ENCODE data around the gene KLHL18. TPM values are rescaled to one million over a fixed set of nuclear protein-coding genes. Genes with fewer than 3 reads are reported as not detected.
"Not testable (repeated sequence)": the region's sequence is repeated elsewhere in the genome, so short reads cannot be mapped to it uniquely, and the experiment has no call there.

KLHL18 gene
- total RNA-seq, 2 experiments from 2014 or later: 20.7 to 21.6 TPM

DNA sequence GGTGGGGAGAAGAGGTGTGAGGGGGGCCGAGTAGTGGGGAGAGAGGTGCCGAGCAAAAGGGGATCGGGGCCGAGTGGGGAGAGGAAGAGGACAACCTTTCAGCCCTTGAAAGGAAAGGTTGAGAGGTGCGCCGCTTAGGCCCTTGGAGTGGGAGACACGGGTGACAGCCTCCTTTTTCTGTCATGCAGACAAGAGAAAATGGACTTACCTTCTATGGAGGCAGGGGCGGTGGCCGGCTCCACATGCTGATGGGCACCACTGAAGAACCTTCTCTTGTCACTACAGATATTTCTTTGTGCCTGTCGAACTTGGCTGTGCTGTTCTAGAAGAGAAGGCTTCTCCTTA, 421 bp downstream of the KLHL18 start:
- DNase-seq: peak; percentile 35
- Mint-ChIP-seq H3K27ac (peak overlapping the region; percentile 99), H3K4me1 (ENCODE audit: low read depth) (peaks cover 42% of the 10 kb centered on the region), H3K36me3 (ENCODE audit: low read depth) (peaks cover 9% of the 10 kb centered on the region), H3K9me3 (no peaks in the 10 kb centered on the region), H3K4me3 (peak overlapping the region; percentile 99), H3K27me3 (ENCODE audit: low read depth) (no peaks in the 10 kb centered on the region)
- CTCF ChIA-PET: interaction anchor here (0.7 kb wide), 1 partner anchor 9 kb away, joined by 4 read pairs; no protein-coding TSS in a partner anchor
- intact Hi-C loops (cut with micrococcal nuclease): loop anchor here (2.0 to 10.0 kb wide), 4 partner anchors 194 to 502 kb away; partner anchors contain the start of genes NBEAL2, SCAP and SMARCC1

DNA sequence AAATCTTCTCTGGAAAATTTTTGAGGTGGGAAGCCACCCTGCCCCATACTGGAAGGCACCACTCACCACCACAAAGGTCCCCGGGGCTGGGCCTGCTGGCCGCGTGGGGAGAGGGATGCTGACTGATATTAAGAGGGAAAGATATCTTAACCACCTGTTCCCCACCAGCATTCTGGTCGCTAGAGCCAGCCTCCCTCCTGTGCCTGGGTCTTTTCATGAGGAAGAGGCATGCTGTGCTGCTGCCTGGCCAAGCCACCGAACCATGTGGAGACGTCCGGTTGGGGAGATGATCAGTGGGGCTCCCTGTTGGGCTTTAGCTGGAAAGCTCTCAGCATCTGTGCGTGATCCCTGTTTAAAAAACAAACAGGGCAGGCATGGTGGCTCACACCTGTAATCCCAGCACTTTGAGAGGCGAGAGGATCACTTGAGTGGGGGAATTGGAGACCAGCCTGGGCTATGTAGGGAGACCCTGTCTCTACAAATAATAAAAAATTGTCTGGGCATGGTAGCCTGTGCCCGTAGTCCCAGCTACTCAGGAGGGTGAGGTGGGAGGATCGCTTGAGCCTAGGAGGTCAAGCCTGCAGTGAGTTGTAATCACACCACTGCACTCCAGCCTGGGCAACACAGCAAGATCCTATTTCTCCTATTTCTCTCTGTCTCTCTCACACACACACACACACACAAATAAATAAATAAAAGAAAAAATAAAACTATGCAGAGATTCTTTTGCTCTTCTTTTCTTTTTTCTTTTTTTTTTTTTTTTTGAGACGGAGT, 1.0 kb downstream of the KLHL18 start:
- Mint-ChIP-seq H3K36me3 (ENCODE audit: low read depth) (peaks cover 12% of the 10 kb centered on the region), H3K4me3 (peak overlapping the region; percentile 99), H3K27me3 (ENCODE audit: low read depth) (no peaks in the 10 kb centered on the region), H3K27ac (peak overlapping the region; percentile 99), H3K4me1 (ENCODE audit: low read depth) (peaks cover 43% of the 10 kb centered on the region), H3K9me3 (no peaks in the 10 kb centered on the region)
- DNase-seq: peak; percentile 49
- CTCF ChIA-PET: interaction anchor here (0.6 to 0.7 kb wide), 2 partner anchors 8 to 79 kb away, joined by 3 to 4 read pairs; no protein-coding TSS in a partner anchor
- intact Hi-C loops (cut with micrococcal nuclease): loop anchor here (2.0 to 10.0 kb wide), 4 partner anchors 194 to 501 kb away; partner anchors contain the start of genes NBEAL2, SCAP and SMARCC1

DNA sequence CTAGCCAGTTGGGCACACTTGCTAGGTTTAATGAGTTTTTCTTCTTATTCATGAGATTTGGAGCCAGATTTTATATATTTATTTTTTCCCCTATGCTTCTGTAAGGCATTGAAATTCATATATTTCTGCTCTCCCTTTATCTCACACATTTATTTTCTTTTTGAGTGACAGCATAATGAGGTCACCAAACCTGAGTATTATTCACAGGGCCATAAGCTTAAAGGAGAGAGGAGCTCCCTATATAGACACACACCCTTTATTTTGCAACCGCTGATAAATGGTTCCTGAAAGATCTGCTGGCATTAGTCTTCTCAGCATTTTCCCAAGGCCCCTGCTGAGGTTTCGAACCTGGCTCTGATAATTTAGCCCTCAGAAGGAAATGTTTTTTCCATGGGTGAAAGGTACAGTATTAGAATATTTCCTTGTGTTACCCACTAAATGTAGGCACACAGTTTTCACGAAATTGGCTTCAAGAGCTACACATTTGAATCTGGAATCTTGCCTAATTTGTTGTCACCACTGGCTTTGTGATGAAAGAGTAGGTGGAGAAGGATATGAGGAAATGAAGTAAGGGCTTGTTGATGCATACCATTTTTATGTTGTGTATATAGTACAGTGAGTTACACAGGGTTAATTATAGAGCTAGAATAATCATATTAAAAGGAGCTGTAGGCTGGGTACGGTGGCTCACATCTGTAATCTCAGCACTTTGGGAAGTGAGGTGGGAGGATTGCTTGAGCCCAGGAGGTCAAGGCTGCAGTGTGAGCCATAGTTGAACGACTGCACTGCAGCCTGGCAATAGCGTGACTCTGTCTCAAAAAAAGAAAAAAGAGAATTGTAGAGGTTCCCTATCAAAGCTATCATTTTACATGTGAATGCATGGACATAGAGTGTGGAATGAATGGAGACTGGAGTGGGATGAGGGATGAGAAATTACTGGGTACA, 6.5 kb downstream of the KLHL18 start:
- CTCF ChIA-PET: interaction anchor here (0.9 to 1.0 kb wide), 2 partner anchors 8 to 17 kb away, joined by 3 read pairs; no protein-coding TSS in a partner anchor
- H3K27ac Mint-ChIP-seq: no peak overlapping the region
- H3K4me3 Mint-ChIP-seq: no peak overlapping the region
- no peaks in the 10 kb centered on the region for H3K27me3 Mint-ChIP-seq (ENCODE audit: low read depth)
- peaks cover 20% of the 10 kb centered on the region for H3K36me3 Mint-ChIP-seq (ENCODE audit: low read depth)
- peaks cover 32% of the 10 kb centered on the region for H3K4me1 Mint-ChIP-seq (ENCODE audit: low read depth)
- no peaks in the 10 kb centered on the region for H3K9me3 Mint-ChIP-seq
- DNase-seq: no peak
- intact Hi-C loops (cut with micrococcal nuclease): loop anchor here (10.0 kb wide), 1 partner anchor 496 kb away; the partner anchor contains the start of gene SMARCC1

DNA sequence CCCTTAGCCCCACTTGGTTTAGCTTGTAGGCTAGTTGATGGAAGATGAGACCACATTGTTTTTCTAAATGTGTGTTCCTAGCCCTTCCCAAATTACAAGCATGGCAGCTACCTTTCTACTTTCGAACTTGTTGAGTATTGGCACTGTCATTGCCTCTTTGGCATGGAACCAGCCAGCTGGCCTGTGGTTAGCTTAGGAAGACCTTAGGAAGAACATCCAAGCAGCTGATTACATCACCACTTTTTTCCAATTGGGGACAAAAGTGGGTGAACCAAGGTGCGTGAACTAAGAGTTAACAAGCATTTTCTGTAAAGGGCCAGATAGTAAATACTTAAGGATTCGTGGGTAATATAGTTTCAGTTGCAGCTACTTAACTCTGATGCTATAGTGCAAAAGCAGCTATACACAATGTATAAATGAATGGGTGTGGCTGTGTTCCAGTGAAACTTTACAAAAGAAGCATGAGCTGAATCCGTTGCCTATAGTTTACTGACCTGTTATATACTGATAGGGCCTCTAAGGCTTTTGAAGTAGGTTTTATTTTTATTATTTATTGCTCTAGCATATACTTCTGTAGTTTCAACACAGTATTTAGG, 8.5 kb downstream of the KLHL18 start:
- no peak for DNase-seq
- Mint-ChIP-seq H3K27me3 (ENCODE audit: low read depth) (no peaks in the 10 kb centered on the region), H3K36me3 (ENCODE audit: low read depth) (peaks cover 23% of the 10 kb centered on the region), H3K27ac (no peak overlapping the region), H3K9me3 (no peaks in the 10 kb centered on the region), H3K4me1 (ENCODE audit: low read depth) (peaks cover 28% of the 10 kb centered on the region), H3K4me3 (no peak overlapping the region)
- intact Hi-C loops (cut with micrococcal nuclease): no loop called here
- CTCF ChIA-PET: interaction anchor here (0.6 to 1.1 kb wide), 2 partner anchors 8 to 525 kb away, joined by 3 to 4 read pairs; no protein-coding TSS in a partner anchor

DNA sequence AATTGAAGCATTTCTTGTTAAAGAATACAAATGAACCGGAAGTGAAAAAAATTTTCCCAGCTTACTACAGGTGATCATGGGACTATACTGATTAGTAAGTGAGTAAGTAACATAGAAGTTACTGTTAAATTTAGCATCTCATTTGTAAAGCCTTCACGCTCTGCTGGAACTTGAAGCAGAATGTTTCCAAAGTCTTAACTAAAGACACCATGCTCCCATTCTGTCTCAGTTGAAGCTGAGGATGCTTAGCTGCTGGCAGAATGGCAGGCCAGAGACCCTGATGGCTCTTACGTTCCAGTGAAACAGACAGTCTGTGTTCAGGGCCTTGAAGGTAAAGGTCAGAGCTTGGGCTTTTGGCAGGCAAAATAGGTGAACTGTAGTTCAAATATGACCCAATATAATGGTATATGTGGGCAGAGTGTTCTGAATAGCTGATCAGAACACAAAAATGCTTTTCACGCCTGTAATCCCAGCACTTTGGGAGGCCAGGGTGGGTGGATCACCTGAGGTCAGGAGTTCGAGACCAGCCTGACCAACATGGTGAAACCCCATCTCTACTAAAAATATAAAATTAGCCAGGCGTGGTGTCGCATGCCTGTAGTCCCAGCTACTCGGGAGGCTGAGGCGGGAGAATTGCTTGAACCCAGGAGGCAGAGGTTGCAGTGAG, 9.1 kb downstream of the KLHL18 start:
- H3K27ac Mint-ChIP-seq; intact Hi-C loops (cut with micrococcal nuclease); DNase-seq; H3K27me3 Mint-ChIP-seq (ENCODE audit: low read depth); H3K4me3 Mint-ChIP-seq; H3K9me3 Mint-ChIP-seq: not testable (repeated sequence)
- H3K36me3 Mint-ChIP-seq (ENCODE audit: low read depth): peaks cover 23% of the 10 kb centered on the region
- peaks cover 29% of the 10 kb centered on the region for H3K4me1 Mint-ChIP-seq (ENCODE audit: low read depth)
- CTCF ChIA-PET: interaction anchor here (1.1 kb wide), 1 partner anchor 8 kb away, joined by 4 read pairs; no protein-coding TSS in a partner anchor

DNA sequence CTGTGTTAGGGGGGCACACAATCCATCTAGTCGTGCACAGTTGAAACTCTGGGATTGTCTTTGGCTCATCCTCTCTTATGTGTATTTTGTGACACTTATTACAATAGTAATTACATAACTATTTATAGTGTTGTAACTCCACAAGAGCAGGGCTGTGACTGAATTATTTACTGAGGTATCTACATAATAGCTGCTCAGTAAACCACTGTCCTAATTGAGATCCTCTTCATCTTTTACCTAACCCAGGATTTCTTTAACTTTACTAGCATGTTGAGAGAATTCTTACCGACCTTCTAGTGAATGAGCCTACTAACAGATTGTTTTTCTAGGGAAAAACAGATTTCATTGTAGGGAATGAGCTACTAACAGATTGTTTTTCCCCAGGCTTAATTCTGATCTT, 11.1 kb downstream of the KLHL18 start:
- intact Hi-C loops (cut with micrococcal nuclease): no loop called here
- no peak overlapping the region for H3K27ac Mint-ChIP-seq
- peaks cover 29% of the 10 kb centered on the region for H3K4me1 Mint-ChIP-seq (ENCODE audit: low read depth)
- no peak overlapping the region for H3K4me3 Mint-ChIP-seq
- H3K36me3 Mint-ChIP-seq (ENCODE audit: low read depth): peaks cover 23% of the 10 kb centered on the region
- no peaks in the 10 kb centered on the region for H3K27me3 Mint-ChIP-seq (ENCODE audit: low read depth)
- H3K9me3 Mint-ChIP-seq: no peaks in the 10 kb centered on the region
- CTCF ChIA-PET: interaction anchor here (0.6 to 1.0 kb wide), 3 partner anchors 27 to 105 kb away, joined by 3 to 8 read pairs (median 3); no protein-coding TSS in a partner anchor
- DNase-seq: no peak

DNA sequence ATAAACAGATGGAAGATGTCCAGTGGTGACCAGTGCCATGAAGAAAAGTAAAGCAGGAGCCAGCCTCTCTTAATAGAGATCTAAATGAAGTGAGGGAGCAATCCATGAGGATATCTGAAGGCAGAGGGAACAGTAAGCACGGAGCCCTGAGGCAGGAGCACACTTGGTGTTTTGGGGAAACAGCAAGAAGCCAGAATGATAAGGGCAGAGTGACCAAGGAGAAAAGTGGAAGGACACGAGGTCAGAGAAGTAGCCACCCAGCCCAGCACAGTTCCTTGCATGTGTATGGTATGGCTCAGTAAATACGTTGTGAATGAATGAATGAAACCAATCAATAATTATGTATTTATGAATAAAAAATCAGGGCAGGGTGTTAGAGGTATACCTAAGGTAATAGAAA, 11.6 kb downstream of the KLHL18 start:
- H3K27me3 Mint-ChIP-seq (ENCODE audit: low read depth): no peaks in the 10 kb centered on the region
- H3K4me1 Mint-ChIP-seq (ENCODE audit: low read depth): peaks cover 28% of the 10 kb centered on the region
- no peak overlapping the region for H3K27ac Mint-ChIP-seq
- no peak overlapping the region for H3K4me3 Mint-ChIP-seq
- intact Hi-C loops (cut with micrococcal nuclease): no loop called here
- H3K9me3 Mint-ChIP-seq: no peaks in the 10 kb centered on the region
- peaks cover 22% of the 10 kb centered on the region for H3K36me3 Mint-ChIP-seq (ENCODE audit: low read depth)
- CTCF ChIA-PET: interaction anchor here (0.7 to 1.0 kb wide), 2 partner anchors 28 to 106 kb away, joined by 3 to 8 read pairs; no protein-coding TSS in a partner anchor
- DNase-seq: no peak

DNA sequence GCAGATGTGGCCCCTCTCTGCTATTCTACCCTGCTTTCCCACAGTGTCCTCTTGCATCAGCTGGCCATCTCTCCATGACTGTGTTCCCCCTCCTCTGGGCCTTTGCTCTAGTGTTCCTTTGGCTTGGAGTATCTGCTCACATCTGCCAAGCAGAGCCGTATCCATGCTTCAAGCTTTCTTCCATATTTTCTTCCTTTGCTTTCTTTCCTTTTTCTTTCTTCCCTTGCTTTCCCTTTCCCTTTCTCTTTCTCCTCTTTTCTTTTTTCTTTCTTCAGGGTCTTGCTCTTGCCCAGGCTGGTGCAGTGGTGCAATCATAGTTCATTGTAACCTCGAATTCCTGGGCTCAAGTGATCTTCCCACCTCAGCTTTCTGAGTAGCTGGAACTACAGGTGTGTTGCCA, 12.6 kb downstream of the KLHL18 start:
- no peak overlapping the region for H3K27ac Mint-ChIP-seq
- CTCF ChIA-PET: interaction anchor here (0.6 kb wide), 1 partner anchor 163 kb away, joined by 3 read pairs; no protein-coding TSS in a partner anchor

DNA sequence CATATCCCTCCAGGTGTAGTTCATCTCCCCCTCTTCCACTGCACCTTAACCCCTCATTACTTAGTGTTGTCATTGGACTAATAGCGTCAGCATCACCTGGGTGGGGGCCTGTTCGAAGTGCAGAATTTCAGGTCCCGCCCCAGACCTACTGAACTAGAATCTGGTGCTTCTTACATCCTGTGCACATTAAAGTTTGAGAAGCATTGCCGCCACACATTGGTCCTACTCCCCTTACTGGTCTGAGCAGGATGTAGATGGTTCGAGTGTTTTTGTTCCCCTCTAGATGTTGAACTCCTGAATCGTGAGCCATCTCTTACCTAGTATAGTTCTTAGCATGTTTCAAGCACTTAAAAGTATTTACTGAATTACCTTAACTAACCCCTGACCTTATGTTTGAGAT, 13.2 kb downstream of the KLHL18 start:
- H3K9me3 Mint-ChIP-seq: no peaks in the 10 kb centered on the region
- DNase-seq: no peak
- H3K4me1 Mint-ChIP-seq (ENCODE audit: low read depth): peaks cover 28% of the 10 kb centered on the region
- no peak overlapping the region for H3K4me3 Mint-ChIP-seq
- no peak overlapping the region for H3K27ac Mint-ChIP-seq
- no peaks in the 10 kb centered on the region for H3K27me3 Mint-ChIP-seq (ENCODE audit: low read depth)
- CTCF ChIA-PET: no interaction called here
- intact Hi-C loops (cut with micrococcal nuclease): no loop called here
- H3K36me3 Mint-ChIP-seq (ENCODE audit: low read depth): peaks cover 13% of the 10 kb centered on the region

More for the DNA sequence above, 12.6 kb downstream of the KLHL18 start:
- Mint-ChIP-seq H3K4me1 (ENCODE audit: low read depth) (peaks cover 28% of the 10 kb centered on the region), H3K4me3 (no peak overlapping the region), H3K36me3 (ENCODE audit: low read depth) (peaks cover 19% of the 10 kb centered on the region), H3K9me3 (no peaks in the 10 kb centered on the region), H3K27me3 (ENCODE audit: low read depth) (no peaks in the 10 kb centered on the region)
- intact Hi-C loops (cut with micrococcal nuclease): no loop called here
- DNase-seq: no peak

DNA sequence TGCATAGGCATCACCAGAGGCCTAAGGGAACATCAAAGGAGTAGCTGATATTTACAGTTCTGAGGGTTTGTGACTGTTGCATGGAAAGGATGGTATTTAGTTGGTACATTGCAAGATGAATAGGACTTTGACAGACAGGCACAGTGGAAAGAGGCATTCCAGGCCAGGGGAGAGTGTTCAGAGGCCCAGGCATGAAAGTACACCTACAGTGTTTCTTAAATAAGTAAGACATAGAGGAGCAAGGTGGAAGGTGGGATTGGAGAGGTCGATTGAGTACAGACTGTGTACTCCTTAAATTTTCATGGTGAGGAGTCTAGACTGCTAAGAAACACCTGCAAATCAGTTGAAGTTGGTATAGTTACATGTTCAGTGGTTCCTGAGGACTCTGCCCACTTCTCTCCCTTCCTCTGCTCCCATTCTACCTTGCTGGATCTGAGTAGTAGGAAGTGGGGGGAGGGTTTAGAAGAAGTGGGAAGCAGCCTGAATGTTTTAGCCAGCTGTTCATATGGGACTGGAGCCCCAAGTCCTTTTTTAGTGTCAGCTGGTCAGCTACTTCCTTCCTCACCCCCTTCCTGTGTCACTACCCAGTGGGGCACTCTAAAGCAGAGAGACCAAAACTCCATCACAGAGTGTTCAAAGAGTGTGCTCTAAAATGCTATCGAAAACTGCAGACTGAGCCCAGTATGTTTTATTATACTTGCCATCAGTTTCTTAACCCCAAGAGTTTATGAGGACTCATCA, 14.0 kb downstream of the KLHL18 start:
- Mint-ChIP-seq H3K4me1 (ENCODE audit: low read depth) (peaks cover 28% of the 10 kb centered on the region), H3K27ac (no peak overlapping the region), H3K27me3 (ENCODE audit: low read depth) (no peaks in the 10 kb centered on the region), H3K4me3 (no peak overlapping the region), H3K9me3 (no peaks in the 10 kb centered on the region), H3K36me3 (ENCODE audit: low read depth) (peaks cover 14% of the 10 kb centered on the region)
- CTCF ChIA-PET: no interaction called here
- intact Hi-C loops (cut with micrococcal nuclease): no loop called here
- DNase-seq: no peak

DNA sequence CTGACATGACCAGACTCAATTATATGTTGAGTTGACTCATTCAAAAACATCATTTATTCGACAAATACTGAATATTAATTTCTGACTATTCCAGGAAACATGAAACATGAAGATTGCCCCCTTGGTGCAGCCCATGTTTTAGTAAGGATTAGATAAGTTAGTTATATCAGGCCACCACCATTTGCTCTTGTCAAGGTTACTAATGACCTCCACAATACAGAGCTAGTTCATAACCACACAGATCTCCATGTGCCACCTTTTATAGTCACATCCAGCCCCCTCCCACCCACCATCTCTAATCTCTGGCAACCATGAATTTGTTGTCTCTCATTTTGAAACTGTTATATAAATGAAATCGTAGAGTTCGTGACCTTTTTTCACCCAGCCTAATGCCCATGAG, 15.7 kb downstream of the KLHL18 start:
- DNase-seq: no peak
- peaks cover 29% of the 10 kb centered on the region for H3K36me3 Mint-ChIP-seq (ENCODE audit: low read depth)
- H3K4me3 Mint-ChIP-seq: no peak overlapping the region
- intact Hi-C loops (cut with micrococcal nuclease): no loop called here
- CTCF ChIA-PET: no interaction called here
- no peaks in the 10 kb centered on the region for H3K9me3 Mint-ChIP-seq
- H3K27ac Mint-ChIP-seq: no peak overlapping the region
- H3K4me1 Mint-ChIP-seq (ENCODE audit: low read depth): peaks cover 30% of the 10 kb centered on the region
- no peaks in the 10 kb centered on the region for H3K27me3 Mint-ChIP-seq (ENCODE audit: low read depth)

All from activated naive CD4-positive, alpha-beta T cell treated with anti-CD3 and anti-CD28 coated beads for 36 hours (primary cell).